KMS-11 (cell line): ENCODE results near the gene UBE2E1.

ENCODE experiments used
- H2AFZ ChIP-seq: fragments of 200-600 bp; sonication (generic); 2 replicates; pipeline ENCODE4 v1.6.1; 2016; ENCODE audit warnings: antibody characterized with exemption, mixed run types, low read depth
- H3K27ac ChIP-seq: fragments of 200-600 bp; sonication (generic); 2 replicates; pipeline ENCODE4 v1.6.1; 2016; ENCODE audit warnings: mild to moderate bottlenecking, mixed run types
- H3K27me3 ChIP-seq: fragments of 200-600 bp; sonication (generic); 2 replicates; pipeline ENCODE4 v1.6.1; 2017; ENCODE audit warnings: mild to moderate bottlenecking, low read depth, mixed run types, moderate library complexity; ENCODE audit not compliant: insufficient read depth
- H3K36me3 ChIP-seq: fragments of 200-600 bp; sonication (generic); 2 replicates; pipeline ENCODE4 v1.6.1; 2017; ENCODE audit warnings: mild to moderate bottlenecking, mixed run types; ENCODE audit not compliant: insufficient read depth
- H3K4me1 ChIP-seq: fragments of 200-600 bp; sonication (generic); 2 replicates; pipeline ENCODE4 v1.6.1; 2016; ENCODE audit warnings: mild to moderate bottlenecking, low read depth, mixed run types; ENCODE audit not compliant: poor library complexity, severe bottlenecking
- H3K4me2 ChIP-seq: fragments of 200-600 bp; sonication (generic); 2 replicates; pipeline ENCODE4 v1.7.0; 2016; ENCODE audit warnings: mild to moderate bottlenecking, mixed run types
- H3K4me3 ChIP-seq: fragments of 200-600 bp; sonication (generic); IDR thresholded peaks from 2 replicates; pipeline ENCODE4 v1.6.1; 2017; ENCODE audit warnings: low read depth, low read length, mixed read lengths; ENCODE audit not compliant: insufficient read depth
- H3K79me2 ChIP-seq: fragments of 200-600 bp; sonication (generic); 2 replicates; pipeline ENCODE4 v1.6.1; 2016; ENCODE audit warnings: low read depth, mixed run types; ENCODE audit not compliant: insufficient read depth
- H3K9ac ChIP-seq: fragments of 200-600 bp; sonication (generic); 2 replicates; pipeline ENCODE4 v1.6.1; 2016; ENCODE audit warnings: mild to moderate bottlenecking, mixed run types
- H4K20me1 ChIP-seq: fragments of 200-600 bp; sonication (generic); 2 replicates; pipeline ENCODE4 v1.6.1; 2016; ENCODE audit warnings: mild to moderate bottlenecking, mixed run types; ENCODE audit not compliant: insufficient read depth
- CTCF ChIP-seq: fragments of 200-600 bp; sonication (generic); conservative IDR thresholded peaks from 2 replicates; pipeline ENCODE4 v1.6.1; 2017; ENCODE audit warnings: low read depth, mild to moderate bottlenecking, antibody characterized with exemption, low read length, moderate library complexity, mixed read lengths

The UBE2E1 gene

DNA sequence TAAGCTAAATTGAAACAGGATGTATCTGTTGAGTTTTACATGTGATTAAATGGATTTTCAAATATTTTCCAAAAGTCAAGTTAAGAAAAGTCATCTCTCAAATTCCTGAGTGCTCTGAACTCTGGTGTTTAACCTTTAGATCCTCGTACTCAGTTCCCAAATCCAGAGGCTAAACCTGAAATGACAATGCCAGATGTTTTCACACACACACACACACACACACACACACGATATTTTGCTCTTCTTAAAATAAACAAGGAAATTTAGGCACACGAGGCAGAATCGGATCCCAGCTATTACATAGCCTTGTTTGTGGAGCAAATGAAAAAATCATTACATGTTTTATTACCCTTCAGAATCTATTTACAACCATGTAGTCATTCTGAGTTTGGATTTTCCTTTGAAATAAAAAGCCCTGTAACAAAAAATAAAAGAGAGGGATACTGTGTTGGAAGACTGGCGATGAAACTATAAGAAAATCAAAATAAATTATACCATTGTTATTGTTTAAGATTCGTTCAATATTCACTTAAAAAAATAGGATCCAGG lies 20.6 kb upstream of the UBE2E1 start:
- no peak overlapping the region for H3K27ac ChIP-seq
- no peaks in the 10 kb centered on the region for H3K79me2 ChIP-seq
- no peaks in the 10 kb centered on the region for H3K36me3 ChIP-seq
- H2AFZ ChIP-seq, result no peak overlapping the region
- no peak for TF ChIP-seq CTCF
- H3K27me3 ChIP-seq, result no peaks in the 10 kb centered on the region
- no peaks in the 10 kb centered on the region for H4K20me1 ChIP-seq
- H3K9ac ChIP-seq, result no peak overlapping the region
- H3K4me2 ChIP-seq, result no peak overlapping the region
- no peaks in the 10 kb centered on the region for H3K4me1 ChIP-seq
- no peak overlapping the region for H3K4me3 ChIP-seq

- TF ChIP-seq CTCF, result no peak
- Histone ChIP-seq H3K27me3 (no peaks in the 10 kb centered on the region), H3K79me2 (no peaks in the 10 kb centered on the region), H3K4me2 (no peak overlapping the region), H3K4me1 (no peaks in the 10 kb centered on the region), H3K36me3 (no peaks in the 10 kb centered on the region), H4K20me1 (no peaks in the 10 kb centered on the region), H2AFZ (no peak overlapping the region), H3K9ac (no peak overlapping the region), H3K27ac (no peak overlapping the region), H3K4me3 (no peak overlapping the region)
Observed at GRCh38 chr3:23785882-23786281, 19.9 kb upstream of the UBE2E1 start.

GRCh38 chr3:23791678-23792077 lies 14.1 kb upstream of the UBE2E1 start:
- no peak for TF ChIP-seq CTCF
- Histone ChIP-seq H3K9ac (no peak overlapping the region), H3K4me1 (peaks cover 3% of the 10 kb centered on the region), H3K36me3 (no peaks in the 10 kb centered on the region), H3K27ac (no peak overlapping the region), H3K4me3 (no peak overlapping the region), H3K4me2 (no peak overlapping the region), H2AFZ (no peak overlapping the region), H3K79me2 (no peaks in the 10 kb centered on the region), H4K20me1 (no peaks in the 10 kb centered on the region), H3K27me3 (no peaks in the 10 kb centered on the region)

- no peaks in the 10 kb centered on the region for H3K79me2 ChIP-seq
- no peak overlapping the region for H3K9ac ChIP-seq
- no peak for TF ChIP-seq CTCF
- H3K4me3 ChIP-seq, result no peak overlapping the region
- H3K27ac ChIP-seq, result no peak overlapping the region
- no peaks in the 10 kb centered on the region for H3K36me3 ChIP-seq
- H3K4me1 ChIP-seq, result peaks cover 20% of the 10 kb centered on the region
- H3K4me2 ChIP-seq, result no peak overlapping the region
- no peaks in the 10 kb centered on the region for H4K20me1 ChIP-seq
- H2AFZ ChIP-seq, result no peak overlapping the region
- no peaks in the 10 kb centered on the region for H3K27me3 ChIP-seq
Observed at GRCh38 chr3:23793528-23794134, 12.1 kb upstream of the UBE2E1 start.
